Suprapubic skin (tissue), 4 donors: ENCODE measurements around the gene GREB1L.

Experiments
- EP300 ChIP-seq: sonication (generic); formaldehyde crosslinking; IDR thresholded peaks from one replicate; pipeline ENCODE4 v1.6.1; 2017; ENCODE audit warnings: antibody characterized with exemption
- POLR2A ChIP-seq, 2 donors: fragments of 450-650 bp; IDR thresholded peaks; one replicate each; pipeline ENCODE4 v1.6.1; 2017; ENCODE audit warnings: antibody characterized with exemption in 2 of 2, mild to moderate bottlenecking in 2 of 2, moderate library complexity in 2 of 2
- POLR2AphosphoS5 ChIP-seq, 3 donors: sonication (generic); formaldehyde crosslinking; IDR thresholded peaks; one replicate each; pipeline ENCODE4 v1.6.1; 2017; ENCODE audit warnings: antibody characterized with exemption in 3 of 3
- TF ChIP-seq, protein P1 (sequence below), 2 donors: fragments of 200-600 bp in 1 of 2; fragments of 450-650 bp in 1 of 2; sonication (generic) in 1 of 2; IDR thresholded peaks; one replicate each; pipeline ENCODE4 v1.5.1; 2016 to 2019; ENCODE audit warnings: antibody characterized with exemption in 2 of 2, mild to moderate bottlenecking in 1 of 2, moderate library complexity in 1 of 2

DNA sequence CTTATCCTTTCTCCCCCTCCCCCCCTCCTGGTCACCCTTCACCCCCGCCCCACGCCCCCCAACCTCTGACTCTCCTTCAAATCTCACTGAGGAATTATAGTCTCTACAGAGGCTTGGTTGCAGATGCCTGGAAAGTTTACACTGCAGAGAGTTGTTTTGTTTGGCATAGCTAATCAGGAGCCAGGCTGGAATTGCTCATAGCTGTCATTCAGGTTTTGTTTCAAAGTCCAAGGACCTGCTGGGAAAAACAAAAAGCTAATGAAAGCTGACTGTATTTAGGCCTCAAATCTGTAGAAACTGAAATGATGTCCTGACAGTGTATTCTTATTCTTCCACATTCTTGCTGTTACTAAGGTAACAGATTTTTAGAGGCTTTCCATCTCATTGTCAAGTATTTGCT, 22.6 kb downstream of the GREB1L start:
- TF ChIP-seq, protein P1, sequence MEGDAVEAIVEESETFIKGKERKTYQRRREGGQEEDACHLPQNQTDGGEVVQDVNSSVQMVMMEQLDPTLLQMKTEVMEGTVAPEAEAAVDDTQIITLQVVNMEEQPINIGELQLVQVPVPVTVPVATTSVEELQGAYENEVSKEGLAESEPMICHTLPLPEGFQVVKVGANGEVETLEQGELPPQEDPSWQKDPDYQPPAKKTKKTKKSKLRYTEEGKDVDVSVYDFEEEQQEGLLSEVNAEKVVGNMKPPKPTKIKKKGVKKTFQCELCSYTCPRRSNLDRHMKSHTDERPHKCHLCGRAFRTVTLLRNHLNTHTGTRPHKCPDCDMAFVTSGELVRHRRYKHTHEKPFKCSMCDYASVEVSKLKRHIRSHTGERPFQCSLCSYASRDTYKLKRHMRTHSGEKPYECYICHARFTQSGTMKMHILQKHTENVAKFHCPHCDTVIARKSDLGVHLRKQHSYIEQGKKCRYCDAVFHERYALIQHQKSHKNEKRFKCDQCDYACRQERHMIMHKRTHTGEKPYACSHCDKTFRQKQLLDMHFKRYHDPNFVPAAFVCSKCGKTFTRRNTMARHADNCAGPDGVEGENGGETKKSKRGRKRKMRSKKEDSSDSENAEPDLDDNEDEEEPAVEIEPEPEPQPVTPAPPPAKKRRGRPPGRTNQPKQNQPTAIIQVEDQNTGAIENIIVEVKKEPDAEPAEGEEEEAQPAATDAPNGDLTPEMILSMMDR (IDR thresholded peaks at IDR 0.05) = no peak
- no peak for TF ChIP-seq EP300
- no peak for TF ChIP-seq POLR2AphosphoS5 (IDR thresholded peaks at IDR 0.05)
- no peak for TF ChIP-seq POLR2A (IDR thresholded peaks at IDR 0.05)
